ENCODE results near the gene NKD2.

NKD2 gene

DNA sequence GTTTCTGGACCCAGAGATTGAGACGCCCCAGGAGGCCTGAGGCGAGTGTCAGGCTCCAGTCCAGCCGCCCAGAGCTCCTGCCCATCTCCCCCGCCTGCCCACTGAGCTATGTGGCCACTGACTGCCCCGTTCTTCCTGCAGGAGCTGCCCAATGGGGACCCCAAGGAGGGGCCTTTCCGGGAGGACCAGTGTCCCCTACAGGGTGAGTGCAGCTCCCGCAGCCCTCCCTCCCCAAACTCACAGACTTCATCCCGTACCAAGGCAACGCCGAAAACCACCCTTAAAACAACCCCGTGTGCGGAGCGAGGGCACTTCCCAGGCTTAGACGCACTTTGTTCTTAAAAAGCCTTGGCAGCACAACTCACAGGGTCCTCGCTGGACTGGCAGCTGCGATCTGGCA lies 23.4 kb downstream of the NKD2 start:
- no peak for DNase-seq

DNA sequence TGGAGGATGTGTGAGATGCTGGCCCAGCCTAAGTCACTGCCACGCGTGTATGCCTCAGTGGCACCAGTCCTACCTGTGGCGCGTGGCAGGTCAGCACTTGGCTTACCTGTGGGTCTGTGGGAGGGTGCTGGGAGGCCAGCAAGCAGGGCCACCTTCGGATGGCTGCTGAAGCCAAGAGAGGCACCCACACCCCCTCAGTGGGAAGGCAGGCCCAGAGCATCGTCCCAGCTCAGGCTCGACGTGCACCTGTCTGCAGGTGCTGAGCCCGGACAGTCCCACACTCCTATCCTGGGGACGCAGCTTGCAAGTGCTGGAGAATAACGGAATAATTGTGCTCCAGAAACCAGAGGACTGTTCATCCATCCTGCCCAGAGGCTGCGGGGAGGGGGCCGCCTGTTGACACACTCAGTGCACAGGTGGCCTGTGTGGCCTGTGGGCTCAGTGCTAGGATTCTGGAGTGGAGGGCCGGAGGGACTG lies 24.0 kb downstream of the NKD2 start:
- no peak for DNase-seq

DNA sequence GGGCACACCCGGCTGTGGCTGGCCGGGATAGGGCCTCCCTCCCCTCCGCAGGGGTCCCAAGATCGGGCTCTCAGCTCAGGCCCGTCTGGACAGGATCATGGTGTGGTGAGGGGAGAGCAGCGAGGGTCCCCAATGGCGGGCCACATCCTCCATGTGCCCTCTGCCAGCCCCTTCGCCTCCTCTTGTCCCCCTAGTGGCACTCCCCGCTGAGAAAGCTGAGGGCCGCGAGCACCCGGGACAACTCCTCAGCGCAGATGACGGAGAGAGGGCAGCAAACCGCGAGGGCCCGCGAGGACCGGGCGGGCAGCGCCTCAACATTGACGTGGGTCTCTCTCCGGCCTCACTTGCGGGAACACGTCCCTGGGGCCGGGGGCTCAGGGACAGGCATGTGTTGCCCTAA lies 24.6 kb downstream of the NKD2 start:
- no peak for DNase-seq

DNA sequence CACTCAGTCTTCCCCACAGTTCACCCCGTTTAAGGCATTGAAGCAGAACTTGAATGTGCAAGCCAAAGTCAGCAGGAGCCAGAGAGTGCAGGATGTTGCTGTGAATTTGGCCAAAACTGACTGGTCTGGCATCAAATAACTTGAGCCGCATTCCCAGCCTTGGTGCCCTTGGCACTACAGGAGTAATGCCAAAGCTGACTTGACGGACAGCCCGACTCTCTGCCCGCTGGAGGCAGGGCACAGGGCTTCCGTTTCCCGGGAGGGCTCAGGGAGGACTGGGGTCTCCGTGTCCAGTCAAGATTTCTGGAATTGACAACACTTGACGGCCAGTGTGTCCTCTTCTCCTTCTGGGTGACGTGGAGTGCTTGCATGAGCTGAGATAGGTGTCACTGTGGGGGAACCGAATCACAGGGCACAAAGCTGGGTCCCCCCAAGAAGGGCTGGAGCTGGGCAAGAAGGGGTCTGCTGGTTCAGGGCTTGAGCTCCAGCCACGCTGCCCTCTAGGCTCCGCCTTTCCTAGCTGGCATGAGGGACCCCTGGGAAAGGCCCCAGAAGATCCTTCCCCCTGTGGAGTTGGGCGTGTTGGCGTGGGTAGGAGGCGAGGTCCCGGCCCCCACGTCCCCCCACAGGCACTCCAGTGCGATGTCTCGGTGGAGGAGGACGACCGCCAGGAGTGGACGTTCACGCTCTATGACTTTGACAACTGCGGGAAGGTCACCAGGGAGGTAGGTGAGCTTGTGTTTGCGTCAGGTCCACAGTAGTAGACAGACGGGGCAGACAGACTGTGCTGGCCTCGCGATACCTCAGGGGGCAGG lies 25.2 kb downstream of the NKD2 start:
- DNase-seq = no peak

DNA sequence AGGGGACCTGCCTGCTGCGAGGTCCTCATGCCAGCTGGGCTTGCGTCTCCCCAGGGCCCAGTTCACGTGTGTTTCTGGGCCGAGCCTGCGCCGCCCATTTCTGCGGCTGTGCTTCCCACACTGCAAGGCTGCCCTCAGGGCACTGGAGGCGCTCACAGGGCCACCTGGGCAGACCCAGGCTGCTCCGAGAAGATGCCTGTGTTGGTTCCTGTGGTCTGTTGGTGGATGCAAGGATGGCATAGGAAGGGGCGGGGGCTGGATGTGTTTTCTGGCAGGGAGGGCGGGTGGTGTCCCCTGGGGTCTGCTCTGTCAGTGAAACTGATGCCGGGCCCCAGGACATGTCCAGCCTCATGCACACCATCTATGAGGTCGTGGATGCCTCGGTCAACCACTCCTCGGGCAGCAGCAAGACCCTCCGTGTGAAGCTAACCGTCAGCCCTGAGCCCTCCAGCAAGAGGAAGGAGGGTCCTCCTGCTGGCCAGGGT lies 25.9 kb downstream of the NKD2 start:
- DNase-seq = no peak

DNA sequence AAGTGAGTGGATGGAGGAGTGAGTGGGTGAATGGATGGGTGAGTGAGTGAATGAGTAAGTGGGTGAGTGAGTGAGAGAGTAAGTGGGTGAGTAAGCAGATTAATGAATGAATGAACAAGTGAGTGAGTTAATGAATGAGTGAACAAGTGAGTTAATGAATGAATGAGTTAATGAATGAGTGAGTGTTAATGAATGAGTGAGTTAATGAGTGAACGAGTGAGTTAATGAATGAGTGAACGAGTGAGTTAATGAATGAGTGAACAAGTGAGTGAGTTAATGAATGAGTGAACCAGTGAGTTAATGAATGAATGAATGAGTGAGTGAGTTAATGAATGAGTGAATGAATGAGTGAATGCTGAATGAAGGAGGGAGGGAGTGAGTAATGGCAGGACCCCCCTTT lies 26.4 kb downstream of the NKD2 start:
- no peak for DNase-seq

DNA sequence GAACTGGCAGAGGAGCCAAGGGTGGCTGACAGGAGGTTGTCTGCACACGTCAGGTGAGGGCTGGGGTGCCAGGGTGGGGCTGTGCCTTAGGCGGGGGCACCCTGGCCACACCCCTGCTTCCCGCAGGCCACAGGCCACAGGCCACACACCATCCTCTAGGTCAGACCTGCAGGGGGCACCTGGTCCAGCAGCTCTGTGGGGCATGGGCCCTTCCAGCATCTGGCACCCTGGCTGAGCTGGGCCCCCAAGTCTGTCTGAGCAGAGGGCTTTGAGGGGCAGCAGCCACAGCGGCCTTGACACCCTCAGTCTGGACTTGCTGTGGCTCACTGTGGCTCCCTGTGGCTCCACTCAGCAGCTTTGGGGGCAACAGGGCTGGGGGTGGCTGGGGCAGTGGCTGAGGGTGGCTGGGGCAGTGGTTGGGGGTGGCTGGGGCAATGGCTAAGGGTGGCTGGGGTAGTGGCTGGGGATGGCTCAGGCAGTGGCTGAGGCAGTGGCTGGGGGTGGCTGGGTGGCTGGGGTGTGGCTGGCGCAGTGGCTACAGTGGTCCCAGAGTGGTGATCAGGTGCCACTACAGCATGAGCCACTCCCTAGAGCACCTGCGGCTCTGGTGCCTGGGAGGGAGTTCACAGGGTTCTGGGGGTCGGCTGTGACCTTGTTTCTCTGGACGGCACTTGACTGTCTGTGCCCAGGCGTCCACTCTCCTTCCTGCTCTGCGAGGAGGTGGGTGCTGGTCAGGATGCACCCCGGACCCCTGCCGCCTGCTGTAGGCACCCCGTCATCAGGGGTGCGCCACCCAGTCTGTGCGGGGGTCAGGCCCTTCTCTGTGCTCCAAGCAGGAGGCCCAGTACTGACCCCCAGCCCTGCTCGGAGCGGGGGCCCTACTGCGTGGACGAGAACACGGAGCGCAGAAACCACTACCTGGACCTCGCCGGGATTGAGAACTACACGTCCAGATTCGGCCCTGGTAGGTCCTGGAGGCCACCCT lies 27.1 kb downstream of the NKD2 start:
- DNase-seq = no peak

DNA sequence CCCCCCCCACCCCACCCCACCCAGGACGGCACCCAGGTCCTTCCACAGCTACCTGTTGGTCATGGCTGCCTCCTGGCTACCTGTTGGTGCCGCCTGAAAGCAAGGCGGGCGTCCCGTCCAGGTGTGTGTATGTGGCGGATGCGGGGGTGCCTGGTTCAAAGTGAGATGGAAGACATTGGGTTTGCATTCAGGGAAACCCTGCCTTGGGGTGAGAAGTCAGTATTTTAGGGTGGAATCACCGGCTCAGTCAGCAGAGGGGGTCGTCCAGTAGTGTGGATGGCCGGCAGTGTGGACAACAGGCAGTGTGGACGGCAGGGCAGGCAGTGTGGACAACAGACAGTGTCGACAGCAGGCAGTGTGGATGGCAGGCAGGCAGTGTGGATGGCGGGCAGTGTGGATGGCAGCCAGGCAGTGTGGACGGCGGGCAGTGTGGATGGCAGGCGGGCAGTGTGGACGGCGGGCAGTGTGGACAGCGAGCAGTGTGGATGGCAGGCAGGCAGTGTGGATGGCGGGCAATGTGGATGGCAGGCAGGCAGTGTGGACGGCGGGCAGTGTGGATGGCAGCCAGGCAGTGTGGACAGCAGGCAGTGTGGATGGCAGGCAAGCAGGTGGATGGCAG lies 28.0 kb downstream of the NKD2 start:
- DNase-seq = no peak

DNA sequence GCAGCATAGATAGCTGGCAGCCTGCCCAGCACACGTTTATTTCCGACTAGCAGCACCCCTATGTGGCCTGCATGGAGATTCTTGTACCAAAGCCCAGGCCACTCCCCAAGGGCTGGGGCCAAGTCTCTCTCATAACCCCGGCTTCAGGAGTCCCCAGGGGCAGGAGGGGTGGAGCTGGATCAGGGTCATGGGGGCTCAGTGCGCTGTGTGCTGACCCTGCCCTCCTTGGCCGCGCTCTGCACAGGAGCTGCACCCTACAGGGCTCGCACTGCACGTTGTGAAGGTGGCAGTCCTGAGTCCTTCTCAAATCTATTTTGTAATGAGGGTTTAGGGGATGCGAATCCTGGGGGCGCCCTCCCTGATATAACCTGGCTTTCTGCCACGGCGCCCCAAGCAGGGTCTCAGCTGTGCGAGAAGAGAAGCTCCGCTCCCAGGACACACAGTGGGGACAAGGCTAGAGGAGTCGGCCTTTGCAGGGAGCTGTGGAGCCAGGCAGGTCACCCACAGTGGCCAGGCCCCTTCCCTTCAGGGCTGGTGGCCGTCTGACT lies 28.6 kb downstream of the NKD2 start:
- no peak for DNase-seq

DNA sequence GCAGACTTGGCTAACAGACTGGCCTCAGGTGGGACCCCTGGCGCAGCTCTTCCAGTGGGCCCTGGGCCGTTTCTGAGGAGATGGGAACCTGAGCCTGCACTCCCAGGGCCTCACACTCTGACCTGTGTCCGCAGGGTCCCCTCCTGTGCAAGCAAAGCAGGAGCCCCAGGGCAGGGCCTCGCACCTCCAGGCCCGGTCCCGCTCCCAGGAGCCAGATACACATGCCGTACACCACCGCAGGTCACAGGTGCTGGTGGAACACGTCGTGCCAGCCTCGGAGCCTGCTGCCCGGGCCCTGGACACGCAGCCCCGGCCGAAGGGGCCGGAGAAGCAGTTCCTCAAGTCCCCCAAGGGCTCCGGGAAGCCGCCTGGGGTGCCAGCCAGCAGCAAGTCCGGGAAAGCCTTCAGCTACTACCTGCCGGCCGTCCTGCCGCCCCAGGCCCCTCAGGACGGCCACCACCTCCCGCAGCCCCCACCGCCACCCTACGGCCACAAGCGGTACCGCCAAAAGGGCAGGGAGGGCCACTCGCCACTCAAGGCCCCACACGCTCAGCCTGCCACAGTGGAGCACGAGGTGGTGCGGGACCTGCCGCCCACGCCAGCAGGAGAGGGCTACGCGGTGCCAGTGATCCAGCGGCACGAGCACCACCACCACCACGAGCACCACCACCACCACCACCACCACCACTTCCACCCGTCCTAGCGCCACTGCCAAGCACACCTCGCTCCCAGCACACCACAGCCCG lies 29.2 kb downstream of the NKD2 start:
- DNase-seq = no peak

DNA sequence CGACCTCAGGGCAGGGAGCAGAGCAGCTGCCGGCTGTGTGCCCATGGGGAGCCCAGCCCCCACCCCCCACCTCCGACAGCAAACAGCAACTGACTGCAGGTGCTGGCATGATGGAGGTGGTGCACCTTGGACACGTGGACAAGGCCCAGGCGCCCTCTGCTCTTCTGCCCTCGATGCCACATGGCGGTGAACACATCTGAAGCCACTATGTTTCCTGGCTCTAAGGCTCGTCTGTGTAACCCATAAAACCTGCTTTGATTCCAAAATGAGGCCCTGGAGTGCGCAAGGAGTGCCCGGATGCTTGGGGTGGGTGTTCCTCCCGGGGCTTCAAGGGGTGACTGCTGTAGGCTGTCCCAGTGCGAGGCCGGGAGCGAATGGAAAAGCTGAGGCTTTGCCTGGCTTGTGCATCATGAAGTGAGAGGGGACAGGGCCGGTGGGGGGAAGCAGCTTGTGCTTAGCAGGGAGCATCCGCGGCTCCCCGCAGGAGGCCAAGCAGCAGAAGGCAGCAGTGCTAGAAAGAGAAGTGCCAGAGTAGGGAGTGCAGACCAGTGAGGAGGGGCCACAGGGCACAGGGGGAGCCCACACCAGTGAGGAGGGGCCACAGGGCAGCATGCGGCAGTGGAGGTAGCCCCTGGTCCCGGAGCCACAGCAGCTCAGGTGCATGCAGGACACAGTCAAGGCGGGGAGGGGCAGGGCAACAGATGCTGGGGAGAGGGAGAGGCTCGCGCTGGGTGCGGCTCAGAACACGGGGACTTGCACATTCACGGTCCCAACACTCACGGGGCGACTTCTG lies 30.0 kb downstream of the NKD2 start:
- no peak for DNase-seq

DNA sequence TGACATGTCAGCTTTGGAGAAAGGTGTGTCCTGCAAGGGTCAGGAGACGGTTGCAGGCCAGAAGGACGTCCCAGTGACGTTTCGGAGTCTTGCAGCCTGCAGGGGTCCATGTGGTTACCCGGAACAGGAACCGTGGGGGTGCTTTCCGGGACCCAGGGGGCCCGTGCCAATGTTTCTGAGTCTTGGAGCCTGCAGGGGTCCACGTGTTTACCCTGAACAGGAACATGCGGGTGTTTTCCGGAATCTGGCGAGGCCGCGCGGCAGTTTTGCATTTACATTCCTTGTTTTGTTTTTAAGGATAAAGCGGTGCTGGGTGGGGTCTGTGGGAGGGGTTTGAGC lies 30.6 kb downstream of the NKD2 start:
- no peak for DNase-seq

DNA sequence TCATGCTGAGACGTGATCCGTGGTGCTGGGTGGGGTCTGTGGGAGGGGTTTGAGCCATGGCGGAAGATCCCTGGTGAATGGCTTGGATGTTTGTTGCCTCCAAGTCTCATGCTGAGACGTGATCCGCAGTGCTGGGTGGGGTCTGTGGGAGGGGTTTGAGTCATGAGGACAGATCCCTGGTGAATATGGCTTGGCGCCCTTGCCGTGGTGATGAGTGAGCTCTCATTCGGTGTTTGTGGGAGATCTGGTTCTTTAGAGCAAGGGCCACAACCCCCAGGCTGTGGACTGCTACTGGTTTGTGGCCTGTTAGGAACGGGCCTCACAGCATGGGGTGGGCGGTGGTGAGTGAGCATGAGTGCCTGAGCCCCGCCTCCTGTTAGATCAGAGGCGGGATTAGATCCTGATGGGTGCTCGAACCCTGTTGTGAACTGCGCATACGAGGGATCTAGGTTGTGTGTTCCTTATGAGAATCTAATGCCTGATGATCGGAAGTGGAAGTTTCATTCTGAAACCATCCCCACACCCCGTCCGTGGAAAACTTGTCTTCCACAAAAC lies 31.2 kb downstream of the NKD2 start:
- DNase-seq = no peak

DNA sequence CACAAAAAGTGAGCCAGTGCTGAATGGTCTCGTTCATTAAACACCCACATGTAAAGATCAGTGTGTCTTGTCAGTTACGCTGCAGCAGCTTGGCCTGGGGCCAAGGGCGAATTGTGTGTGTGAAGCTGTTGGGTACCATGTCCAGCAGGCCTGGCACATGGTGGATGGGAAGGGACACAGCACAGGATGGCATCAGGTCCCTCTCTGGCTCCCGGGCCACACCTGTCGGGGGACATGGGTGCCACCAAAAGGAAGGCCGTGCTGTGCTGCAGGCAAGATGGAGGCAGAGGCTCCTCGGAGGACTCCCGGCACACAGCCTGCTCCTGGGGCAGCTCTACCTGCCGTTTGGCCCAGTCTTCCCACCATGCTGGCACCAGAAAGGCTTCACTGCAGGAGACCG lies 32.0 kb downstream of the NKD2 start:
- no peak for DNase-seq

DNA sequence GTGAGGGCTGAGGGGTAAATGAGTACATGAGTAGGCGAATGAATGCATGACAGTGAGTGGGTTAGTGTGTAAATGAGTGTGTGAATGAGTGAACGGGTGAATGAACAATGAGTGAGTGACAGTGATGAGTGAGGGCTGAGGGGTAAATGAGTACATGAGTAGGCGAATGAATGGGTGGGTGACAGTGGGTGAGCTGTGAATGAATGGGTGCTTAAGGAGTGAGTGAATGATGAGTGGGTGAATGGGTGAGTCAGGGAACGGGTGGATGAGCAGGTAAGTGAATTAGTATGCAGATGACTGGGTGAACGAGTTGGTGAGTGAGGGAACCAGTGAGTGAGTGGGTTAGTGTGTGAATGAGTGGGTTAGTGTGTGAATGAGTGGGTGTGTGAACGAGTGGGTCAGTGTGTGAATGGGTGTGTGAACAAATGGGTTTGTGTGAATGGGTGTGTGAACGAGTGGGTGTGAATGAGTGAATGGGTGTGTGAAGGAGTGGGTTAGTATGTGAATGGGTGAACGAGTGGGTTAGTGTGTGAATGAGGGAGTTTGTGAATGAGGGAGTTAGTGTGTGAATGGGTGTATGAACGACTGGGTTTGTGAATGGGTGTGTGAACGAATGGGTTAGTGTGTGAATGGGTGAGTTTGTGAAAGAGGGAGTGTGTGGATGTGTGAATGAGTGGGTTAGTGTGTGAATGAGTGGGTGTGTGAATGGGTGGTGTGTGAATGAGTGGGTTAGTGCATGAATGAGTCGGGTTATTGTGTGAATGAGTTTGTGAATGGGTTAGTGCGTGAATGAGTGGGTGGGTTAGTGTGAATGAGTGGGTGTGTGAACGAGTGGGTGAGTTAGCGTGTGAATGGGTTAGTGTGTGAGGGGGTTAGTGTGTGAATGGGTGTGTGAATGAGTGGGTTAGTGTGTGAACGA lies 32.9 kb downstream of the NKD2 start:
- DNase-seq = no peak

DNA sequence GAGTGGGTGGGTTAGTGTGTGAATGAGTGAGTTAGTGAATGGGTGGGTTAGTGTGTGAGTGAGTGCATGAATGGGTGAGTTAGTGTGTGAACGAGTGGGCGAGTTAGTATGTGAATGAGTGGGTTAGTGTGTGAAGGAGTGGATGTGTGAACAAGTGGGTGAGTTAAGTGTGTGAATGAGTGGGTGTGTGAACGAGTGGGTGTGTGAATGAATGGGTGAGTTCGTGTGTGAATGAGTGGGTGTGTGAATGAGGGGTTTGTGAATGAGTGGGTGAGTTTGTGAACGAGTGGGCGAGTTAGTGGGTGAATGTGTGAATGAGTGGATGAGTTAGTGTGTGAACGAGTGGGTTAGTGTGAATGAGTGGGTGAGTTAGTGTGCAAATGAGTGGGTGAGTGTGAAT lies 34.0 kb downstream of the NKD2 start:
- no peak for DNase-seq

DNA sequence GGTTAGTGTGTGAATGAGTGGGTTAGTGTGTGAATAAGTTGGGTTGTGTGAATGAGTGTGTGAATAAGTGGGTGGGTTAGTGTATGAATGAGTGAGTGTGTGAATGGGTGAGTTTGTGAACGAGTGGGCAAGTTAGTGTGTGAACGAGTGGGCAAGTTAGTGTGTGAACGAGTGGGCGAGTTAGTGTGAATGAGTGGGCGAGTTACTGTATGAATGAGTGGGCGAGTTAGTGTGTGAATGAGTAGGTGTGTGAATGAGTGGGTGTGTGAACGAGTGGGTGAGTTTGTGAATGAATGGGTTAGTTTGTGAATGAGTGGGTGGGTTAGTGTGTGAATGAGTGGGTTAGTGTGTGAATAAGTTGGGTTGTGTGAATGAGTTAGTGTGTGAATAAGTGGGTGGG lies 34.7 kb downstream of the NKD2 start:
- DNase-seq = no peak

DNA sequence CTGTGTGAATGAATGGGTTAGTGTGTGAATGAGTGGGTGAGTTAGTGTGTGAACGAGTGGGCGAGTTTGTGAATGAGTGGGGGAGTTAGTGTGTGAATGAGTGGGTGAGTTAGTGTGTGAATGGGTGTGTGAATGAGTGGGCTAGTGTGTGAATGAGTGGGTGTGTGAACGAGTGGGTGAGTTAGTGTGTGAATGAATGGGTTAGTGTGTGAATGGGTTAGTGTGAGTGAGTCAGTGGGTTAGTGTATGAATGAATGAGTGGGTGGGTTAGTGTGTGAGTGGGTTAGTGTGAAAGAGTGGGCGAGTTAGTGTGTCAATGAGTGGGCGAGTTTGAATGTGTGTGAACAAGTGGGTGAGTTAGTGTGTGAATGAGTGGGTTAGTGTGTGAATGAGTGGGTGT lies 35.5 kb downstream of the NKD2 start:
- no peak for DNase-seq

DNA sequence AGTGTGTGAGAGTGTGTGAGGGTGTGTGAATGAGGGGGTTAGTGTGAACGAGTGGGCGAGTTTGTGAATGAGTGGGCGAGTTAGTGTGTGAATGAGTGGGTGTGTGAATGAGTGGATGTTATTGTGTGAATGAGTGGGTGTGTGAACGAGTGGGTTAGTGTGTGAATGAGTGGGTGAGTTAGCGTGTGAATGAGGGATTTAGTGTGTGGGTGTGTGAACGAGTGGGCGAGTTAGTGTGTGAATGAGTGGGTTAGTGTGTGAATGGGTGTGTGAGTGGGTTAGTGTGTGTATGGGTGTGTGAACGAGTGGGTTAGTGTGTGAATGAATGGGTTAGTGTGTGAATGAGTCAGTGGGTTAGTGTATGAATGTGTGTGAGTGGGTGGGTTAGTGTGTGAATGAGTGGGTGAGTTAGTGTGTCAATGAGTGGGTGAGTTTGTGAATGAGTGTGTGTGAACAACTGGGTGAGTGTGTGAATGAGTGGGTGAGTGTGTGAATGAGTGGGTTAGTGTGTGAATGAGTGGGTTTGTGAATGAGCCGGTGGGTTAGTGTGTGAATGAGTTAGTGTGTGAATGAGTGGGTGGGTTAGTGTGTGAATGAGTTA lies 37.5 kb downstream of the NKD2 start:
- no peak for DNase-seq
